Measurements from ENCODE around the gene PON2.

DNA sequence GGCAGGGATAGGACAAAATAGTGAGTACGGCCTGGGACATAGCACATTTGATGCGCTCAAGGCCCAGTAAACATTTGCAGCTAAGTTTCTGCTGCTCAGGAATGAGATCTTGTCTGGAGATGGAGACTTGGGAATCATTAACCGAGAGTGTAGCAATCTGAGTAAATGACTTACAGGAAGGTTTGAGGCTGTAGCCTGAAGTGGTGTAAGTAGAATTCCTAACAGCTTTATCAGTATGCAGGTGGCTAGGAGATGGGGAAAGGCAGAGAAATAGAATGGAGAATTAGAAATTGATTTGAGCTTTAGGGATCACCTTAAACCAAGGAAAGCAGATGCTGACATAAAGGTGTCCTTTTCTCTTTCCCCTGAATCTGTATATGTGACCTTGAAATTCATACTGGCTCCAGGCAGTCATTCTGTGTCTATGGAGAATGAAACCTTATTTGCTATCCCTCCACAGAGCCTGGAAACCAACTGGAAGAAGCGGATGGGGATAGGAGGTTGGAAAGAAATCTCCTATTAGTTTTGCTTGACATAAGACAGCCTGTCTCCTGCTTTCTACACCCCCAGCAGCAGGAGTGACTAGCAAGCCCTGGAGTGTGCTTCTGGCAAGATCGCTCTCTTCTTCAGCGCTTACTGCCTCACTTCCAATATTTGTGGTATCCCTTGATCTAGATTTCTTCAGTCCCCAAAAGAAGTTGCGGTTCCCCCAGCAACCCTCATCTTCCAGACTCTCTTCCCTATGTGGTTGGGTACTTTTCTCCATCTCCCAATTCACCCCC, 6.4 kb upstream of the PON2 start:
- TF ChIP-seq, protein P1, sequence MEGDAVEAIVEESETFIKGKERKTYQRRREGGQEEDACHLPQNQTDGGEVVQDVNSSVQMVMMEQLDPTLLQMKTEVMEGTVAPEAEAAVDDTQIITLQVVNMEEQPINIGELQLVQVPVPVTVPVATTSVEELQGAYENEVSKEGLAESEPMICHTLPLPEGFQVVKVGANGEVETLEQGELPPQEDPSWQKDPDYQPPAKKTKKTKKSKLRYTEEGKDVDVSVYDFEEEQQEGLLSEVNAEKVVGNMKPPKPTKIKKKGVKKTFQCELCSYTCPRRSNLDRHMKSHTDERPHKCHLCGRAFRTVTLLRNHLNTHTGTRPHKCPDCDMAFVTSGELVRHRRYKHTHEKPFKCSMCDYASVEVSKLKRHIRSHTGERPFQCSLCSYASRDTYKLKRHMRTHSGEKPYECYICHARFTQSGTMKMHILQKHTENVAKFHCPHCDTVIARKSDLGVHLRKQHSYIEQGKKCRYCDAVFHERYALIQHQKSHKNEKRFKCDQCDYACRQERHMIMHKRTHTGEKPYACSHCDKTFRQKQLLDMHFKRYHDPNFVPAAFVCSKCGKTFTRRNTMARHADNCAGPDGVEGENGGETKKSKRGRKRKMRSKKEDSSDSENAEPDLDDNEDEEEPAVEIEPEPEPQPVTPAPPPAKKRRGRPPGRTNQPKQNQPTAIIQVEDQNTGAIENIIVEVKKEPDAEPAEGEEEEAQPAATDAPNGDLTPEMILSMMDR (optimal IDR thresholded peaks at IDR 0.05 in 1 of 3, IDR thresholded peaks at IDR 0.05 in 1 of 3, conservative IDR thresholded peaks at IDR 0.05 in 1 of 3; ENCODE audit: extremely low read depth in 1 of 3, insufficient read depth in 2 of 3, low read length in 3 of 3), result no peak
- no peak for TF ChIP-seq EZH2 (IDR thresholded peaks at IDR 0.05; ENCODE audit: low read length)

All from keratinocyte (primary cell).